Measurements from ENCODE around the gene LACTBL1.

LACTBL1 gene

GRCh38 chr1:22935433-22935832, 37.2 kb downstream of the LACTBL1 start:
- DNase-seq, result no peak

GRCh38 chr1:22932803-22933470, 39.7 kb downstream of the LACTBL1 start:
- no peak for DNase-seq

GRCh38 chr1:22930240-22930912, 42.3 kb downstream of the LACTBL1 start:
- DNase-seq, result no peak

GRCh38 chr1:22925111-22925510, 47.6 kb downstream of the LACTBL1 start:
- no peak for DNase-seq

GRCh38 chr1:22922640-22923039, 50.0 kb downstream of the LACTBL1 start:
- no peak for DNase-seq

- DNase-seq, result no peak
These were observed 51.1 kb downstream of the LACTBL1 start for GRCh38 chr1:22921452-22922126.

- no peak for DNase-seq
These were observed 51.8 kb downstream of the LACTBL1 start for GRCh38 chr1:22920734-22921451.

- no peak for DNase-seq
These were observed 52.5 kb downstream of the LACTBL1 start for GRCh38 chr1:22920026-22920733.

GRCh38 chr1:22919341-22920025, 53.2 kb downstream of the LACTBL1 start:
- no peak for DNase-seq

GRCh38 chr1:22918644-22919043, 54.0 kb downstream of the LACTBL1 start:
- DNase-seq, result no peak

- no peak for DNase-seq
These were observed 54.7 kb downstream of the LACTBL1 start for GRCh38 chr1:22917989-22918388.

- no peak for DNase-seq
These were observed 56.2 kb downstream of the LACTBL1 start for GRCh38 chr1:22916471-22916820.

GRCh38 chr1:22915816-22916470, 56.7 kb downstream of the LACTBL1 start:
- no peak for DNase-seq

GRCh38 chr1:22915231-22915630, 57.4 kb downstream of the LACTBL1 start:
- no peak for DNase-seq

GRCh38 chr1:22914633-22915217, 57.9 kb downstream of the LACTBL1 start:
- no peak for DNase-seq

GRCh38 chr1:22914156-22914555, 58.5 kb downstream of the LACTBL1 start:
- no peak for DNase-seq

GRCh38 chr1:22913421-22914141, 59.1 kb downstream of the LACTBL1 start:
- no peak for DNase-seq

- DNase-seq, result no peak
These were observed 60.4 kb downstream of the LACTBL1 start for GRCh38 chr1:22912311-22912710.

- DNase-seq, result no peak
These were observed 61.5 kb downstream of the LACTBL1 start for GRCh38 chr1:22910986-22911651.

GRCh38 chr1:22910286-22910685, 62.4 kb downstream of the LACTBL1 start:
- DNase-seq, result no peak

Measured in CD4-positive, alpha-beta T cell treated with Interferon gamma for 1 hour (primary cell).